ENCODE data around the gene SBDS.

DNA sequence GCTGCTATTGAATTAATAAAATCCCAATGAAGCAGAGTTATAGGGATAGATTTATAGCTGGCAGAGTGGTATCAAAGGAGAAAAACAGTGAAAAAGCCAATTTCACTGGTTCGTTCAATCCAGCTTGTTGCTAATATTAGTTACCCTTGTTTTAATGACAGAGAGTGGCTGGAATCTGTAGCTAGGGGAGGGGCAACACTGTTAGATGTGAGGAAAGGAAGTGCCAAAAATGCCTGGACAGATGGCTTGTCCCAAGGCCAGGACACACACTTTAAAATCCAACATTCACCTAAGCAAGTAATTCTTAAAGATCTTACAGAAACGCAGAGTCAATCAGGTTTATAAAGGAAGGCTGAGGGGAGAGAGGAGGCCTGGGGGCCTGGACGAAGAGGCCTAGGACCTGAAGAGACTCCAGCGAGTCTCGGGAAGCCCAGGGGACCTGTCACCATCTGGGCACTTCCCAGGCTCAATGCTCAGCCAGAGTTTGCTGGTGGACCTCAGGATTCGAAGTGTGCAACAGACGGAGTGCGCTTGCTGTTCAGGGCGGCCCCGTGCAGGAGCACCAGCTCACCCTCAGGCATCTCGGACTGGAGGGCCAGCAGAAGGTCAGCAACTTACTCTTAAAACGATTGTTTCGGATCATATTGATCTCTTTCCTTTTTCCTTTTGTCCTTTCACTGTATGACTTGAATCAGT, 37.6 kb downstream of the SBDS start:
- TF ChIP-seq, protein P1, sequence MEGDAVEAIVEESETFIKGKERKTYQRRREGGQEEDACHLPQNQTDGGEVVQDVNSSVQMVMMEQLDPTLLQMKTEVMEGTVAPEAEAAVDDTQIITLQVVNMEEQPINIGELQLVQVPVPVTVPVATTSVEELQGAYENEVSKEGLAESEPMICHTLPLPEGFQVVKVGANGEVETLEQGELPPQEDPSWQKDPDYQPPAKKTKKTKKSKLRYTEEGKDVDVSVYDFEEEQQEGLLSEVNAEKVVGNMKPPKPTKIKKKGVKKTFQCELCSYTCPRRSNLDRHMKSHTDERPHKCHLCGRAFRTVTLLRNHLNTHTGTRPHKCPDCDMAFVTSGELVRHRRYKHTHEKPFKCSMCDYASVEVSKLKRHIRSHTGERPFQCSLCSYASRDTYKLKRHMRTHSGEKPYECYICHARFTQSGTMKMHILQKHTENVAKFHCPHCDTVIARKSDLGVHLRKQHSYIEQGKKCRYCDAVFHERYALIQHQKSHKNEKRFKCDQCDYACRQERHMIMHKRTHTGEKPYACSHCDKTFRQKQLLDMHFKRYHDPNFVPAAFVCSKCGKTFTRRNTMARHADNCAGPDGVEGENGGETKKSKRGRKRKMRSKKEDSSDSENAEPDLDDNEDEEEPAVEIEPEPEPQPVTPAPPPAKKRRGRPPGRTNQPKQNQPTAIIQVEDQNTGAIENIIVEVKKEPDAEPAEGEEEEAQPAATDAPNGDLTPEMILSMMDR (IDR thresholded peaks at IDR 0.05) = no peak
- TF ChIP-seq EZH2 (IDR thresholded peaks at IDR 0.05; ENCODE audit: borderline replicate concordance, insufficient read depth, low read depth, low read length, poor library complexity, severe bottlenecking) = no peak
